Bronchial epithelial cell (primary cell): ENCODE measurements around the gene STMN3. TPM values are rescaled to one million over a fixed set of nuclear protein-coding genes. Genes with fewer than 3 reads are reported as not detected.
"Not testable (repeated sequence)": the region's sequence is repeated elsewhere in the genome, so short reads cannot be mapped to it uniquely, and the experiment has no call there.

Experiments used
- DNase-seq: peaks from one replicate; pipeline ENCODE4 v3.0.0-alpha.2; 2010; ENCODE audit warnings: low read depth
- FAIRE-seq: peaks from 2 replicates; lab custom pipeline; 2011; peaks lifted over from hg19 to GRCh38; lab: Jason Lieb, UNC
- H3K27me3 ChIP-seq: 2 replicates; pipeline ENCODE4 v1.5.1; 2011; ENCODE audit warnings: low read length; ENCODE audit not compliant: control insufficient read depth, insufficient read depth
- H3K36me3 ChIP-seq: 2 replicates; pipeline ENCODE4 v1.5.1; 2011; ENCODE audit warnings: low read length; ENCODE audit not compliant: control insufficient read depth, insufficient read depth
- H3K4me3 ChIP-seq: 2 replicates; pipeline ENCODE4 v1.5.1; 2011; ENCODE audit warnings: mild to moderate bottlenecking, low read depth, low read length, control low read depth
- CTCF ChIP-seq: IDR thresholded peaks from 2 replicates; pipeline ENCODE4 v1.5.1; 2011; ENCODE audit warnings: mild to moderate bottlenecking, moderate library complexity, low read length, control low read depth, inconsistent platforms; ENCODE audit not compliant: insufficient read depth, severe bottlenecking
- total RNA-seq: library from RNA; depleted of rRNA; stranded (reverse); fragments of >200 nt; gene quantifications from 2 replicates; pipeline ENCODE4 v1.2.1, GENCODE V29; 2014

Gene STMN3
- total RNA-seq, 1 donor from 2014 or later, result not detected

GRCh38 chr20:63617876-63618265 lies 35.4 kb downstream of the STMN3 start:
- FAIRE-seq (peak; percentile 82), DNase-seq (no peak)
- no peaks in the 10 kb centered on the region for H3K27me3 ChIP-seq
- peaks cover 23% of the 10 kb centered on the region for H3K36me3 ChIP-seq
- H3K4me3 ChIP-seq, result no peak overlapping the region
- no peak for TF ChIP-seq CTCF

DNA sequence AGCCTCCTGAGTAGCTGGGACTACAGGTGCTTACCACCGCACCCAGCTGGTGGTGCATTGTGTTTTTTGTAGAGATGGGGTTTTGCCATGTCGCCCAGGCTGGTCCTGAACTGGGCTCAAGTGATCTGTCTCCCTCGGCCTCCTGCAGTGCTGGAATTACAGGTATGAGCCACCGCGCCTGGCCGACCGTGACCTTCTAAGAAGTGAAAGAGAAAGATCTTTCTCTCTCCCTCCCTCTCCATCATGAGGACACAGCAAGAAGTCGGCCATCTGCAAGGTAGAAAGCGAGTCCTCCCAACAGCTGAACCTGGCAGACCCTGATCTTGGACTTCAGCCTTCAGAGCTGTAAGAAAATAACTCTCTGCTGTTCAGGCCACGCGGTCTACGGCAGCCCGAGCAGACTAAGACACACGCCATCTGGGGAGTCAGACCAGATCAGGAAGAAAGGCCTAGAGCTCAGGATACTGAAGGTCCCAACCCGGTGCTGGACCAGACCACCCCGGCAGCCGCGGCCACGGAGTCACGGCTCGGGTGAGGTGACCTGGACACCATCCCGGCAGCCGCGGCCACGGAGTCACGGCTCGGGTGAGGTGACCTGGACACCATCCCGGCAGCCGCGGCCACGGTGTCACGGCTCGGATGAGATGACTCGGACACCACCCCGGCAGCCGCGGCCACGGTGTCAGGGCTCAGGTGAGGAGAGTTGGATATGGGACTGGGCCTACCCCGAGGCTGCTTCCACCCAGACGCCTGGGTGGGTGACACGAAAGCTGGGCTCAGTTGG lies 35.9 kb downstream of the STMN3 start:
- no peak for TF ChIP-seq CTCF
- DNase-seq, result no peak
- Histone ChIP-seq H3K27me3 (no peaks in the 10 kb centered on the region), H3K4me3 (no peak overlapping the region), H3K36me3 (peaks cover 23% of the 10 kb centered on the region)
- FAIRE-seq, result no peak

DNA sequence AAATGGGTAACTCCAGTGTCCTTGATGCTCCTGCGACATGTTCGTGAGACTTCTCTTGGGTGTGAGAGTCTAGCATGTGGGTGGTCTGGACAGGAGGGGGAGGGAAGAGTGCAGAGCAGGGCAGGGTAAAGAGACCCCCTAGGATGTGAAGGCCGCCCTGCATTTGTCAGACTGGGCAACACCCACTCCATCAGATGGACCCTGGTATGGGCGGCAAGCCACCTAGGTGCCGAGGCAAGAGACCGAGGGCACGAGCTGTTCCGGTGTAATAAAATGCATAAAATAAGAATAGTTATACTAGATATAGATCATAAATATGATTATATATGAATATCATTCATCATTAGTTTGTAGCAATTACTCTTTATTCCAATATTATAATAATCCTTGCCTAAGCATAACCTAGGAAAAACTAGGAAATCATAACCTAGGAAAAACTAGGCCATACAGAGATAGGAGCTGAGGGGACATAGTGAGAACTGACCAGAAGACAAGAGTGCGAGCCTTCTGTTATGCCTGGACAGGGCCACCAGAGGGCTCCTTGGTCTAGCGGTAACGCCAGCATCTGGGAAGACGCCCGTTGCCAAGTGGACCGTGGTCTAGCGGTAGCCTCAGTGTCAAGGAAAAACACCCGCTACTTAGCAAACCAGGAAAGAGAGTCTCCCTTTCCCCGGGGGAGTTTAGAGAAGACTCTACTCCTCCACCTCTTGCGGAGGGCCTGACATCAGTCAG lies 39.2 kb downstream of the STMN3 start:
- peaks cover 20% of the 10 kb centered on the region for H3K36me3 ChIP-seq
- not testable (repeated sequence) for FAIRE-seq, H3K27me3 ChIP-seq, DNase-seq, H3K4me3 ChIP-seq

DNA sequence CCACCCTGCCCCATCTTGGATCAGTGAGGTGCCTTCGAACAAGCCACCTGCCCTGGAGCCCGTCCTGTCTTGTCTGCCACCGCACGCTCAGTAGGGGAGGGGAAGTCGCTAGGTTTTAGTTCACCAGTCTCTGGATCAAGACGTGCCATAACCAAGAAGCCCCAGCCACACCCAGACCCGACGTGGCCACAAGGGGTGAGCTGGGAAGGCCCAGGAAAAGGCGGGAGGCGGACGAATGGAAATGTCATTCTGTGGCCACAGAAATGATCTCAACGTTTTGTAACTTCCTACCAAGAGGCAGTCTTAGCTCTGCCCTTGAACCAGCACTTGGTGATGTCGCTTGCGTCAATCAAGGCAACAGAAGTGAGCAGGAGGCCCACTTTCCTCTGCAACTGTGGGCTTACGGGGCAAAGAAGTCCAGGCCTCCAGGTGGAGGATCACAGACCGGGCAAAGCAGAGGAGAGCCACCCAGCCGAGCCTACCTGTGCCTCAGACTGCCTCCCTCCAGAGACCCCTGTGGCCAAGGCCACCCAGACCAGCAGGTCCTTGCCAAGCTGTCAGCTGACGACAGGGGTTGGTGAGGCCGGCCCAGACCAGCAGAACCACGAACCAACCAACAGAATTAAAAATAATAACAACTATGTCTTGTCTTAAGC lies 40.8 kb downstream of the STMN3 start:
- H3K4me3 ChIP-seq, result no peak overlapping the region
- H3K27me3 ChIP-seq, result no peaks in the 10 kb centered on the region
- DNase-seq (no peak), FAIRE-seq (no peak)
- peaks cover 11% of the 10 kb centered on the region for H3K36me3 ChIP-seq
- TF ChIP-seq CTCF, result no peak

DNA sequence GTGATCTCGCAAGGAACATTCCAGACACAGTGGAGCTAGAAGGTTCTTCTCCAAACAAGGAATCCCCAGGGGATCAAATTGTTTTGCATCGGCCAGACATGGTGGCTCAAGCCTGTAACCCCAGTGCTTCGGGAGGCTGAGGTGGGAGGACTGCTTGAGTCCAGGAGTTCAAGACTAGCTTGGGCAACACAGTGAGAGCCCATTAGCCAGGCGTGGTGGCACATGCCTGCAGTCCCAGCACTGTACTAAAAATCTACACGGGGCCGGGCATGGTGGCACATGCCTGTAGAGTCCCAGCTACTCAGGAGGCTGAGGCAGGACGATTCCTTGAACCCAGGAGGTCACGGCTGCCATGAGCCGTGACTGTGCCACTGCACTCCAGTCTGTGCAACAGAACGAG lies 41.6 kb downstream of the STMN3 start:
- Histone ChIP-seq H3K4me3 (no peak overlapping the region), H3K36me3 (peaks cover 7% of the 10 kb centered on the region), H3K27me3 (no peaks in the 10 kb centered on the region)
- no peak for DNase-seq
- FAIRE-seq, result no peak
- no peak for TF ChIP-seq CTCF
